GM18505 (cell line): ENCODE measurements around the gene DAPK2.
A peak's percentile ranks its signal among the peaks of the same experiment; 100 is the strongest.

Experiments used
- ATAC-seq: cut with Tn5 transposase; IDR thresholded peaks from one replicate; pipeline ENCODE4 v1.9.1; 2021; ENCODE audit not compliant: unreplicated experiment
- POLR2A ChIP-seq: IDR thresholded peaks from 4 replicates; pipeline ENCODE4 v1.6.1; 2011; ENCODE audit warnings: borderline replicate concordance; ENCODE audit not compliant: insufficient read depth, insufficient read length; ENCODE audit errors: extremely low read depth

DAPK2 gene

GRCh38 chr15:64045774-64046420, 388 bp downstream of the DAPK2 start:
- no peak for TF ChIP-seq POLR2A
- ATAC-seq = no peak

- TF ChIP-seq POLR2A = no peak
- ATAC-seq = no peak
Measured at GRCh38 chr15:64045101-64045435, 1.2 kb downstream of the DAPK2 start.

DNA sequence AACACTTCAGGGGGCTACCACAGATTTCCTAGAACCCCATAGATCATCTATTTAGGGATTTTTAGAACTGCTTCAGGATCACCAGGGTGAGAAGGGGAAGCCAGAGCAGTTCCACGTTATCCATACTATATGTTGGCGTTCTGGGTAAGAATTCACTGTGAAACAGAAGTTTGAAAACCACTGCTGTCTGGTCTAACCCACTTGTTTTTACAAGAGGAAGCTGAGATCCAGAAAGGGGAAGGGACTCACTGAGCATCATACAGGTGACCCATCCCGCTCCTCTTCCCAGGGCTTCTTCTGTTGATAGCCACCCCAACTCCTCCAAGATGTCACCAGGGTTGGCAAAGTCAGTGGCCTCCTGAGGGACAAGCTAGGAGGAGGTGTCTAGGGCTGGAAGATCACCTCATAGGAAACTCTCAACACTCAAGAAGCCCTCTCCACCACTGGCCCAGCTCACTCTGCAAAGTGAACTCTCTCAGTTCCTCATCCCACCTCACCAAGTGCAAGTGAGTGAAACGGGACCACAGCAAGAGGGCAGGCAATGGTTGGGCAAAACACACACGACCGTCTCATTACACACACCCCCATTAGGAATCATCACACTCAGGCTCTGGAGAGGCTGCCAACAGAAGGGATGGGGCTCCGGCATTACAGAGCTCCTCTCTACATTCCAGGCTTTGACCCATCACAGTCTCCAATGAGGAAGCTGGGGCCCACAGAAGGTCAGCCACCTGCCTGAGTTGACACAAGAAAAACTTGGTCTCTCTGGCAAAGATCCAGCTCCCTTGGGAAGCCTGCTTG, 1.8 kb downstream of the DAPK2 start:
- ATAC-seq = peak; percentile 52
- TF ChIP-seq POLR2A = no peak

- ATAC-seq = no peak
- no peak for TF ChIP-seq POLR2A
Measured at GRCh38 chr15:64038878-64039610, 7.2 kb downstream of the DAPK2 start.

DNA sequence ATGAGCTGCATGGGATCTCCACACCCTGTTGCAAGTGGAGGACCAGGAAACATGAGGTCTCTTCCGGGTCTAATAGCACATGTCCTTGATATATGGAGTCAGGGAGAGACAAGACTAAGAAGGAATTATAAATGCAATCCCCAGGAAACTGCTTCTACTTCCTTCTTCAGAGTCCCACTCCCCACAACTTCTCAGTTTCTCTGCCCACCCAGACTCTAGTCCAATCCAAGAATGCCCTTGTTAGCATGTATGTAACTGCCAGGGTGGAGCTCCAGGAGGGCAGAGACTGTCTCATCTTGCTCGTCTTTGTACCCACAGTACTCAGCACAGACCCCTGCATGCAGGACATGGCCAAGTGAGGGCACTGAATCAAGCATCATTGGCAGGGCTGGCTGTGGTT, 8.3 kb downstream of the DAPK2 start:
- no peak for ATAC-seq
- no peak for TF ChIP-seq POLR2A

- TF ChIP-seq POLR2A = no peak
- no peak for ATAC-seq
Measured at GRCh38 chr15:64037116-64037515, 9.2 kb downstream of the DAPK2 start.

DNA sequence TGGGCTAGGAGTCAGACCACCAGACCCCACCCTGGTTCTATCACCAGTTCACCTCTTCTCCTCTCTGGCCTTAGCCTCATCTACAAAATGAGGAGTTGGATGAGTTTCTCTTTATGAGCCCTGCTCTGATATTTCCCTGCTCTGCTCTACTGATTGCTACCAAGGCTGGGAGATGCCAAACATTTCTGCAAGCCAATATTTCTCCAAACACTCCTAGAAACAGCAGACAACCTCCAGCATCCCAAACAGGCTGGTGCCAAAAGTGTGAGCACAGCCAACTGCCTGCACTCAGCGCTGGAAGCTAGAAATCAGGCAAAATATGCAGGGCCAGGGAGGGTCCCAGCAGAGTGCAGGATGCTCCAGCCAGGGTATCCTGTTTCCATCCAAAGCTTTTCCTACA, 10.8 kb downstream of the DAPK2 start:
- no peak for ATAC-seq
- no peak for TF ChIP-seq POLR2A

DNA sequence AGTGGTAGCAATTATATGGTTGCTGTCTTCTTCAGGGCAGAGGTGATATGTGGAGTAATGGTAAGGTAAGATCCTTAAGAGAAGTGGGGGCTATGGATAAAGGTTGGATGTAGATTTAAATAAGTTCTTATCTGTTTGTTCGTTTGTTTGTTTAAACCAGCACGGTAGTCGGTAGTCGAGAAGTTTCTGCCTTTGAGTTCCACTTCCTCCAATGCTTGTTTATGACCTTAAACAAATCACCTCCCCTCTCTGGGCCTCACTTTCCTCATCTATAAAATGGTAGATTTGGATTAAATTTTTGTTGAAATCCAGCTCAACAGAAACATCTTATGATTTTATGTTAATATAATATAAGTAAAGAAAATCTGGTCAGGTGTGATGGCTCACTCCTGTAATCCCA, 11.8 kb downstream of the DAPK2 start:
- ATAC-seq = no peak
- TF ChIP-seq POLR2A = no peak

DNA sequence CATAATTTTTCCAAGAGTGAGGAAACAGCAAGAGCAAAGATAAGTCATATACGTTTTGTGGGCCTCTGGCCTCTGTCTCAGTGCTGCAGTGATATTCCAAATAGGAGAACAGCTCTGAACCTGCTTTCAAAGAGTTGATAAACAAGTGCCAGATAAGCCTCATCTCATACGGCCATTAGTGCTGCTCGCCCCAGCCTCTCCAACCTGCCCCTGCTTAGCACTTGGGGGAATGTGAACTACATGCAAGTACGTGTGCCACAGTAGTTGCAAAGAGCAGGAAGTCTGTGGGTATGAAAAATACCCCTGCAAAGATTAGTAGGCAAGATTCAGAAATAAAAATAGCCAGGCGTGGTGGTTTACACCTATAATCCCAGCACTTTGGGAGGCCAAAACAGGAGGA, 14.0 kb downstream of the DAPK2 start:
- TF ChIP-seq POLR2A = no peak

DNA sequence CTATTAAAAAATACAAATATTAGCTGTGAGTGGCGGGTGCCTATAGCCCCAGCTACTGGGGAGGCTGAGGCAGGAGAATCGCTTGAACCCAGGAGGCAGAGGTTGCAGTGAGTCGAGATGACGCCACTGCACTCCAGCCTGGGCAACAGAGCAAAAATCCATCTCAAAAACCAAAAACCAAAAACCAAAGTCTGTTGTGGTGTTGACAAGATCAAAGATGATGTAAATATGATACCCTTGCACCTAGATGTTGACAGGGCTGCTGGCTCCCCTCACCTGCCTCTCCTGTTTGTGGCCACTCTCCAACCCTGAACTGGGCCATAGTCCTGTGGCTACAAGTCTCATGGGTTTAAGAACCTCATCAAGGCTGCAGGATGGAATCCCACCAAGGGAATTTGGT, 16.2 kb downstream of the DAPK2 start:
- ATAC-seq = no peak
- no peak for TF ChIP-seq POLR2A

More for the DNA sequence above, 14.0 kb downstream of the DAPK2 start:
- ATAC-seq = no peak

GRCh38 chr15:64029633-64030032, 16.7 kb downstream of the DAPK2 start:
- TF ChIP-seq POLR2A = no peak
- ATAC-seq = no peak

GRCh38 chr15:64029110-64029509, 17.2 kb downstream of the DAPK2 start:
- ATAC-seq = no peak
- TF ChIP-seq POLR2A = no peak

- TF ChIP-seq POLR2A = no peak
- ATAC-seq = no peak
Measured at GRCh38 chr15:64026591-64026990, 19.7 kb downstream of the DAPK2 start.

GRCh38 chr15:64024172-64025050, 21.9 kb downstream of the DAPK2 start:
- TF ChIP-seq POLR2A = no peak
- ATAC-seq = no peak

DNA sequence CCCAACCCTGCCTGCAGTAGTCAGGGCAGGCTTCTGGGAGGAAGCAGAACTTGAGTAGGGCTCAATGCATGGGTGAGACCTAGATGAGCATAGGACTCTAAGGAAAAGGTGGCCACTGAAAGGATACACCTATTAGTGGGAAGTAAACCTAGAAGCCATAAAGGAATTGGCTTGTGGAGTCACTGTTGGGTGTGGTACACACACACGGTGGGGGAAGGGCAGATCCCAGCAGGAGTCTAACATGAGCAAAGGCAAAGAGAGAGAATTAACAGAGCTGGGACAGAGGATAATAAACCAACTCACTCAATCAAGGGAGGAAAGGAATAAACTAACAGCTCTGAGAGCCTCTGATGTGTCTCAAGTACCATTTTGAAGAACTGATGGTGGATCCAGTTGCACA, 23.1 kb downstream of the DAPK2 start:
- TF ChIP-seq POLR2A = no peak

More for the DNA sequence above, 23.1 kb downstream of the DAPK2 start:
- ATAC-seq = no peak
